ENCODE measurements around the gene EIF2B4. TPM values are rescaled to one million over a fixed set of nuclear protein-coding genes. Genes with fewer than 3 reads are reported as not detected.

EIF2B4 gene
- total and polyA plus RNA-seq, 2 experiments from 2014 or later, result 51.4 to 64.0 TPM

GRCh38 chr2:27316655-27317412 lies 53.3 kb downstream of the EIF2B4 start:
- peaks cover 13% of the 10 kb centered on the region for H3K4me1 ChIP-seq (ENCODE audit: insufficient read depth)
- H3F3A ChIP-seq (replicated peaks; ENCODE audit: low read depth), result 0 out of 2 replicates have a peak, but pooled peaks cover 3% of the 10 kb centered on the region
- H2AFZ ChIP-seq, result no peak overlapping the region
- ATAC-seq, result no peak
- H3K27ac ChIP-seq (ENCODE audit: low read depth), result no peak overlapping the region
- peaks cover 23% of the 10 kb centered on the region for H3K4me1 Mint-ChIP-seq
- no peak for DNase-seq (ENCODE audit: low spot score)
- no peaks in the 10 kb centered on the region for H3K9me3 Mint-ChIP-seq
- H3K27me3 ChIP-seq (ENCODE audit: insufficient read depth), result no peaks in the 10 kb centered on the region
- H3K4me3 ChIP-seq, result no peak overlapping the region
- H3K36me3 Mint-ChIP-seq (ENCODE audit: low read depth), result no peaks in the 10 kb centered on the region; the same call in 2 of the 3 replicates
- 0 out of 2 replicates have a peak, but pooled peaks cover 3% of the 10 kb centered on the region for H4K20me1 ChIP-seq (replicated peaks; ENCODE audit: insufficient read depth)
- H3K9me2 ChIP-seq (ENCODE audit: insufficient read depth), result no peaks in the 10 kb centered on the region
- no peak overlapping the region for H3K4me2 ChIP-seq
- H3K27ac Mint-ChIP-seq, result no peak overlapping the region
- no peak overlapping the region for H3K4me3 Mint-ChIP-seq
- TF ChIP-seq EZH2 (IDR thresholded peaks at IDR 0.05; ENCODE audit: low read depth, unreplicated experiment), result no peak
- no peak for TF ChIP-seq REST (IDR thresholded peaks at IDR 0.05; ENCODE audit: unreplicated experiment)
- no peak for TF ChIP-seq CREB1 (CRISPR knock-in tag; IDR thresholded peaks at IDR 0.05; ENCODE audit: low read depth)
- no peak for TF ChIP-seq JUNB (IDR thresholded peaks at IDR 0.05; ENCODE audit: unreplicated experiment)
- TF ChIP-seq ZNF114 (CRISPR knock-in tag; IDR thresholded peaks at IDR 0.05), result no peak
- TF ChIP-seq POLR2AphosphoS5 (IDR thresholded peaks at IDR 0.05; ENCODE audit: low read depth), result no peak
- TF ChIP-seq STAT1 (IDR thresholded peaks at IDR 0.05; ENCODE audit: unreplicated experiment), result no peak
- no peak for TF ChIP-seq ZNF462 (CRISPR knock-in tag; IDR thresholded peaks at IDR 0.05)
- no peak for TF ChIP-seq ETS1 (IDR thresholded peaks at IDR 0.05)
- TF ChIP-seq EZH2phosphoT487 (IDR thresholded peaks at IDR 0.05; ENCODE audit: unreplicated experiment), result no peak
- TF ChIP-seq NANOG (IDR thresholded peaks at IDR 0.05; ENCODE audit: borderline replicate concordance), result no peak
- TF ChIP-seq ZNF331 (CRISPR knock-in tag; IDR thresholded peaks at IDR 0.05; ENCODE audit: low read depth), result no peak
- TF ChIP-seq CTCF (conservative IDR thresholded peaks at IDR 0.05; ENCODE audit: low read depth in 2 of 2), result no peak
- H3K36me3 ChIP-seq (ENCODE audit: insufficient read depth), result no peaks in the 10 kb centered on the region
- H3K27me3 Mint-ChIP-seq (ENCODE audit: insufficient read depth, low read depth, poor library complexity), result peaks cover 4% of the 10 kb centered on the region
- no peaks in the 10 kb centered on the region; the same call in 1 of the 2 replicates for H3K79me2 ChIP-seq (replicated peaks; ENCODE audit: insufficient read depth)

Measured in GM23338 (cell line).